CD4-positive, alpha-beta T cell (primary cell): ENCODE measurements around the gene SLC13A3. TPM values are rescaled to one million over a fixed set of nuclear protein-coding genes. Genes with fewer than 3 reads are reported as not detected.

Experiments used
- ATAC-seq: fragments of 200-7000 bp; cut with Tn5 transposase; one replicate; pipeline ENCODE4 v1.10.0; 2022; ENCODE audit warnings: mild to moderate bottlenecking; ENCODE audit not compliant: poor library complexity
- CTCF ChIA-PET: fragments of 350-600 bp; sonication (Branson Sonifier 250); formaldehyde crosslinking; loops from one replicate; lab custom pipeline; 2021; ENCODE audit warnings: antibody characterized with exemption, inconsistent platforms; lab: Charles Lee
- POLR2A ChIA-PET: fragments of 350-600 bp; sonication (Branson Sonifier 250); formaldehyde crosslinking; loops from one replicate; lab custom pipeline; 2021; ENCODE audit warnings: antibody characterized with exemption, inconsistent platforms; lab: Charles Lee
- DNase-seq, 14 experiments: peaks; one replicate each; pipeline ENCODE4 v3.0.0-alpha.2; 2013 to 2020; ENCODE audit warnings: mixed read lengths in 2 of 14
- H3K27ac ChIP-seq, 2 donors: one replicate each; pipeline versions ENCODE4 v1.5.1 to v1.7.0; 2013; ENCODE audit warnings: low read length in 2 of 2, low read depth in 1 of 2, mild to moderate bottlenecking in 1 of 2
- H3K27me3 ChIP-seq, 2 experiments: 1 replicate in 1 of 2; 2 replicates in 1 of 2; pipeline versions ENCODE4 v1.6.1 to v1.7.0; 2013; ENCODE audit warnings: low read length in 2 of 2, control low read depth in 1 of 2, mild to moderate bottlenecking in 1 of 2, moderate library complexity in 1 of 2; ENCODE audit not compliant: insufficient read depth in 2 of 2, control insufficient read depth in 1 of 2
- H3K36me3 ChIP-seq: one replicate; pipeline ENCODE4 v1.6.1; 2013; ENCODE audit warnings: low read length, control low read depth; ENCODE audit not compliant: insufficient read depth
- H3K4me1 ChIP-seq: one replicate; pipeline ENCODE4 v1.6.1; 2013; ENCODE audit warnings: low read length, control low read depth; ENCODE audit not compliant: insufficient read depth
- H3K4me3 ChIP-seq: one replicate; pipeline ENCODE4 v1.5.1; 2013; ENCODE audit warnings: mild to moderate bottlenecking, low read length, moderate library complexity
- H3K9me3 ChIP-seq, 2 experiments: 1 replicate in 1 of 2; 2 replicates in 1 of 2; pipeline versions ENCODE4 v1.6.1 to v1.7.0; 2013; ENCODE audit warnings: low read length in 2 of 2, mild to moderate bottlenecking in 2 of 2, control low read depth in 1 of 2, moderate library complexity in 1 of 2; ENCODE audit not compliant: control insufficient read depth in 1 of 2, insufficient read depth in 1 of 2
- H3K27ac Mint-ChIP-seq: one replicate; pipeline ENCODE4 v1.8.0; 2020; ENCODE audit warnings: mixed read lengths
- H3K27me3 Mint-ChIP-seq: one replicate; pipeline ENCODE4 v1.8.0; 2021; ENCODE audit warnings: mixed read lengths
- H3K36me3 Mint-ChIP-seq: one replicate; pipeline ENCODE4 v1.8.0; 2021; ENCODE audit warnings: low read depth, mixed read lengths
- H3K4me1 Mint-ChIP-seq: one replicate; pipeline ENCODE4 v1.8.0; 2021; ENCODE audit warnings: low read depth, mixed read lengths
- H3K4me3 Mint-ChIP-seq: one replicate; pipeline ENCODE4 v1.8.0; 2020; ENCODE audit warnings: mild to moderate bottlenecking, mixed read lengths
- H3K9me3 Mint-ChIP-seq: one replicate; pipeline ENCODE4 v1.8.0; 2020; ENCODE audit warnings: mixed read lengths
- intact Hi-C, 2 experiments: fragments of 100-400 bp; cut with DNase I in 1 of 2; cut with micrococcal nuclease in 1 of 2; formaldehyde crosslinking; loops; one replicate each; pipeline versions ENCODE4 v1.15.1 to v1.9.0; 2023 to 2025; cut with DNase I, micrococcal nuclease
- total RNA-seq, 174 experiments: library from RNA in 2 of 174; stranded (reverse) in 2 of 174; gene quantifications; one replicate each; pipeline ENCODE4 v1.2.3 and lab custom pipeline; 2021 to 2026
- TF ChIP-seq, protein P1 (sequence below): fragments of 200-600 bp; IDR thresholded peaks from one replicate; pipeline ENCODE4 v1.8.0; 2022; ENCODE audit warnings: antibody characterized with exemption, mild to moderate bottlenecking

Gene SLC13A3
- total RNA-seq, 2 experiments from 2014 or later: 0.28 TPM; not detected in 1

DNA sequence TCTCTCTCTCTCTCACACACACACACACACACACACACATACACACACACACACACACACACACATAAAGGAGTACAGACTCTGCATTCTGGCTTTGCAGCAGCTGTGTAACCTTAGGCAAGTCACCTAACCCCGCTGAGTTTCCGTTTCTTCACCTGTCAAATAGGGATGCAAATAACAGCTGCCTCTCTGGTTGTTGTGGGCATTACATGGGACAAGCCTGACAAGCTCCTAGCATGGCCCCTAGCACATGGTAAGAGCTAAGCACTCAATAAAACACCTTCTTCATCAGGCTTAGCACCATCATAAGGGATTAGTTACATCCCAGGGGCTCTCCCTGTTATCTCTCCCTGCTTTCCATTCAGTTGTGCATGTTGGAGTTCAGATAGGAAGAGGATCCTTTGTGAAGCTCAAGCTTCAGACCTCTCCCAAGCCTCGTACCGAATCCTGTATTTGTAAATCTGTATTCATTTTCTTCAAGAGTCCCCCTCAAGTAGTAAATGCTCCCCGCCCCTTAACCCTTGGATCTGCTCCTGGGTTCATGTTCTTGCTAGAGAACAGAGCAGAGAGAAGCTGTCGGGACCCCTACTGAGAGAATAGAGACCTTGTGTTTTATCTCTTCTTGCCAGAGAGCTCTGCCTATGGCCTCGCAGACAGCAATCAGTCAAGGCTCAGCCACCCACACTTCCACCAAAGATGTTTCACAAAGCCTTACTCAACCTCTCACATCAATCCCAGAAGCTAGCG is 2.2 kb downstream of the SLC13A3 start:
- H3K36me3 Mint-ChIP-seq: no peaks in the 10 kb centered on the region
- ATAC-seq: no peak

GRCh38 chr20:46647469-46647868 is 3.8 kb downstream of the SLC13A3 start:
- H3K36me3 Mint-ChIP-seq: no peaks in the 10 kb centered on the region
- Histone ChIP-seq H3K9me3 (peaks cover 0 to 8% of the 10 kb centered on the region in 2 experiments), H3K27me3 (peaks cover 20 to 26% of the 10 kb centered on the region in 2 experiments), H3K27ac (no peak overlapping the region), H3K4me3 (no peak overlapping the region), H3K4me1 (no peaks in the 10 kb centered on the region), H3K36me3 (no peaks in the 10 kb centered on the region)
- CTCF ChIA-PET: no interaction called here
- H3K4me3 Mint-ChIP-seq: no peak overlapping the region
- H3K4me1 Mint-ChIP-seq: no peaks in the 10 kb centered on the region
- peaks cover 39% of the 10 kb centered on the region for H3K27me3 Mint-ChIP-seq
- DNase-seq (no peak), ATAC-seq (no peak)
- TF ChIP-seq, protein P1, sequence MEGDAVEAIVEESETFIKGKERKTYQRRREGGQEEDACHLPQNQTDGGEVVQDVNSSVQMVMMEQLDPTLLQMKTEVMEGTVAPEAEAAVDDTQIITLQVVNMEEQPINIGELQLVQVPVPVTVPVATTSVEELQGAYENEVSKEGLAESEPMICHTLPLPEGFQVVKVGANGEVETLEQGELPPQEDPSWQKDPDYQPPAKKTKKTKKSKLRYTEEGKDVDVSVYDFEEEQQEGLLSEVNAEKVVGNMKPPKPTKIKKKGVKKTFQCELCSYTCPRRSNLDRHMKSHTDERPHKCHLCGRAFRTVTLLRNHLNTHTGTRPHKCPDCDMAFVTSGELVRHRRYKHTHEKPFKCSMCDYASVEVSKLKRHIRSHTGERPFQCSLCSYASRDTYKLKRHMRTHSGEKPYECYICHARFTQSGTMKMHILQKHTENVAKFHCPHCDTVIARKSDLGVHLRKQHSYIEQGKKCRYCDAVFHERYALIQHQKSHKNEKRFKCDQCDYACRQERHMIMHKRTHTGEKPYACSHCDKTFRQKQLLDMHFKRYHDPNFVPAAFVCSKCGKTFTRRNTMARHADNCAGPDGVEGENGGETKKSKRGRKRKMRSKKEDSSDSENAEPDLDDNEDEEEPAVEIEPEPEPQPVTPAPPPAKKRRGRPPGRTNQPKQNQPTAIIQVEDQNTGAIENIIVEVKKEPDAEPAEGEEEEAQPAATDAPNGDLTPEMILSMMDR: no peak
- no peak overlapping the region for H3K27ac Mint-ChIP-seq
- intact Hi-C loops: no loop called here
- POLR2A ChIA-PET: no interaction called here
- no peaks in the 10 kb centered on the region for H3K9me3 Mint-ChIP-seq

More for the DNA sequence above, 2.2 kb downstream of the SLC13A3 start:
- Mint-ChIP-seq H3K4me3 (no peak overlapping the region), H3K27ac (no peak overlapping the region), H3K4me1 (no peaks in the 10 kb centered on the region), H3K27me3 (peaks cover 55% of the 10 kb centered on the region), H3K9me3 (no peaks in the 10 kb centered on the region)
- no peak overlapping the region for H3K4me3 ChIP-seq
- DNase-seq: no peak
- no peak overlapping the region for H3K27ac ChIP-seq
- intact Hi-C loops: no loop called here
- TF ChIP-seq, protein P1: no peak
- H3K4me1 ChIP-seq: no peaks in the 10 kb centered on the region
- CTCF ChIA-PET: no interaction called here
- POLR2A ChIA-PET: interaction anchor here (1.0 kb wide), 1 partner anchor 38 kb away, joined by 3 read pairs; no protein-coding TSS in a partner anchor
- no peaks in the 10 kb centered on the region for H3K36me3 ChIP-seq
- H3K27me3 ChIP-seq: peaks cover 20 to 31% of the 10 kb centered on the region in 2 experiments
- H3K9me3 ChIP-seq: peaks cover 0 to 8% of the 10 kb centered on the region in 2 experiments

GRCh38 chr20:46646659-46647380 is 4.4 kb downstream of the SLC13A3 start:
- CTCF ChIA-PET: no interaction called here
- intact Hi-C loops: no loop called here
- H3K9me3 Mint-ChIP-seq: no peaks in the 10 kb centered on the region
- DNase-seq (no peak), ATAC-seq (no peak)
- no peak overlapping the region for H3K4me3 ChIP-seq
- H3K27ac ChIP-seq: no peak overlapping the region
- TF ChIP-seq, protein P1: no peak
- no peaks in the 10 kb centered on the region for H3K36me3 Mint-ChIP-seq
- H3K4me1 ChIP-seq: no peaks in the 10 kb centered on the region
- no peaks in the 10 kb centered on the region for H3K4me1 Mint-ChIP-seq
- peaks cover 37% of the 10 kb centered on the region for H3K27me3 Mint-ChIP-seq
- H3K36me3 ChIP-seq: no peaks in the 10 kb centered on the region
- H3K4me3 Mint-ChIP-seq: no peak overlapping the region
- H3K27ac Mint-ChIP-seq: no peak overlapping the region
- H3K9me3 ChIP-seq: peaks cover 0 to 4% of the 10 kb centered on the region in 2 experiments
- H3K27me3 ChIP-seq: peaks cover 20% of the 10 kb centered on the region in 2 experiments
- POLR2A ChIA-PET: no interaction called here
